Measurements from ENCODE around the gene MMP24OS. TPM values are rescaled to one million over a fixed set of nuclear protein-coding genes. Genes with fewer than 3 reads are reported as not detected.
"Not testable (repeated sequence)": the region's sequence is repeated elsewhere in the genome, so short reads cannot be mapped to it uniquely, and the experiment has no call there.

Gene MMP24OS
- total and polyA plus RNA-seq, 3 donors from 2014 or later: 16.4 to 45.9 (median 35.1) TPM

GRCh38 chr20:35257175-35257909 is 20.6 kb downstream of the MMP24OS start:
- Histone ChIP-seq H3K4me3 (no peak overlapping the region), H3K9me3 (no peaks in the 10 kb centered on the region), H3K36me3 (ENCODE audit: low read depth, missing control alignments) (no peaks in the 10 kb centered on the region), H3K4me1 (no peaks in the 10 kb centered on the region), H3K27ac (no peak overlapping the region), H3K27me3 (no peaks in the 10 kb centered on the region)
- no peak for DNase-seq
- intact Hi-C loops (cut with DNase I; ENCODE audit: low total_unique reads): no loop called here
- no peak for TF ChIP-seq POLR2A (IDR thresholded peaks at IDR 0.05)
- TF ChIP-seq, protein P1, sequence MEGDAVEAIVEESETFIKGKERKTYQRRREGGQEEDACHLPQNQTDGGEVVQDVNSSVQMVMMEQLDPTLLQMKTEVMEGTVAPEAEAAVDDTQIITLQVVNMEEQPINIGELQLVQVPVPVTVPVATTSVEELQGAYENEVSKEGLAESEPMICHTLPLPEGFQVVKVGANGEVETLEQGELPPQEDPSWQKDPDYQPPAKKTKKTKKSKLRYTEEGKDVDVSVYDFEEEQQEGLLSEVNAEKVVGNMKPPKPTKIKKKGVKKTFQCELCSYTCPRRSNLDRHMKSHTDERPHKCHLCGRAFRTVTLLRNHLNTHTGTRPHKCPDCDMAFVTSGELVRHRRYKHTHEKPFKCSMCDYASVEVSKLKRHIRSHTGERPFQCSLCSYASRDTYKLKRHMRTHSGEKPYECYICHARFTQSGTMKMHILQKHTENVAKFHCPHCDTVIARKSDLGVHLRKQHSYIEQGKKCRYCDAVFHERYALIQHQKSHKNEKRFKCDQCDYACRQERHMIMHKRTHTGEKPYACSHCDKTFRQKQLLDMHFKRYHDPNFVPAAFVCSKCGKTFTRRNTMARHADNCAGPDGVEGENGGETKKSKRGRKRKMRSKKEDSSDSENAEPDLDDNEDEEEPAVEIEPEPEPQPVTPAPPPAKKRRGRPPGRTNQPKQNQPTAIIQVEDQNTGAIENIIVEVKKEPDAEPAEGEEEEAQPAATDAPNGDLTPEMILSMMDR (IDR thresholded peaks at IDR 0.05): no peak
- WGBS, 2 donors: 38 to 57% methylated on average over 8 of the region's 8 CpGs

- Histone ChIP-seq H3K4me3 (no peak overlapping the region), H3K27ac (no peak overlapping the region), H3K9me3 (no peaks in the 10 kb centered on the region), H3K36me3 (ENCODE audit: low read depth, missing control alignments) (no peaks in the 10 kb centered on the region), H3K27me3 (no peaks in the 10 kb centered on the region), H3K4me1 (no peaks in the 10 kb centered on the region)
- TF ChIP-seq, protein P1 (IDR thresholded peaks at IDR 0.05): no peak
- no peak for TF ChIP-seq POLR2A (IDR thresholded peaks at IDR 0.05)
- intact Hi-C loops (cut with DNase I; ENCODE audit: low total_unique reads): no loop called here
- 94% methylated on average over 10 to 12 of the region's 12 CpGs for WGBS, 2 donors
- DNase-seq: no peak
Observed at GRCh38 chr20:35254448-35254999, 23.4 kb downstream of the MMP24OS start.

GRCh38 chr20:35253010-35253409 is 24.9 kb downstream of the MMP24OS start:
- intact Hi-C loops (cut with DNase I; ENCODE audit: low total_unique reads): no loop called here
- 54 to 76% methylated on average over 2 to 3 of the region's 3 CpGs for WGBS, 2 donors
- no peaks in the 10 kb centered on the region for H3K36me3 ChIP-seq (ENCODE audit: low read depth, missing control alignments)
- no peaks in the 10 kb centered on the region for H3K27me3 ChIP-seq
- H3K4me1 ChIP-seq: no peaks in the 10 kb centered on the region
- TF ChIP-seq, protein P1 (IDR thresholded peaks at IDR 0.05): no peak
- TF ChIP-seq POLR2A (IDR thresholded peaks at IDR 0.05): no peak
- H3K27ac ChIP-seq: no peak overlapping the region
- DNase-seq: no peak
- H3K9me3 ChIP-seq: no peaks in the 10 kb centered on the region
- no peak overlapping the region for H3K4me3 ChIP-seq

DNA sequence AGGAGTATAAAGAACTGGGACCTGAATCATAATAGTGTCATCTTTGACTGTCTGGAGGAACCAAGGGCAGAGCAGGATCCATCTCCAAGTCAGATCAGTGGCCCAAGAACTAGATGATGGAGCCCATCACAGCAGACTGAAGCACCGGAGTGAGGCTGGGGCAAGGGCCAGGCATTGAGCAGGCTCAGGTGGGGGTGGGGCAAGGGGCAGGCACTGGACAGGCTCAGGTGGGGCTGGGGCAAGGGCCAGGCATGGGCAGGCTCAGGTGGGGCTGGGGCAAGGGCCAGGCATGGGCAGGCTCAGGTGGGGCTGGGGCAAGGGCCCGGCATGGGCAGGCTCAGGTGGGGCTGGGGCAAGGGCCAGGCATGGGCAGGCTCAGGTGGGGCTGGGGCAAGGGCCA is 25.3 kb downstream of the MMP24OS start:
- DNase-seq; H3K9me3 ChIP-seq; H3K27me3 ChIP-seq; H3K4me3 ChIP-seq; H3K27ac ChIP-seq; H3K4me1 ChIP-seq; intact Hi-C loops (cut with DNase I; ENCODE audit: low total_unique reads); H3K36me3 ChIP-seq (ENCODE audit: low read depth, missing control alignments): not testable (repeated sequence)
- 100% methylated on average over 1 of the region's 2 CpGs; no CpG with 5 or more reads in 1 of the 2 donors for WGBS, 2 donors

DNA sequence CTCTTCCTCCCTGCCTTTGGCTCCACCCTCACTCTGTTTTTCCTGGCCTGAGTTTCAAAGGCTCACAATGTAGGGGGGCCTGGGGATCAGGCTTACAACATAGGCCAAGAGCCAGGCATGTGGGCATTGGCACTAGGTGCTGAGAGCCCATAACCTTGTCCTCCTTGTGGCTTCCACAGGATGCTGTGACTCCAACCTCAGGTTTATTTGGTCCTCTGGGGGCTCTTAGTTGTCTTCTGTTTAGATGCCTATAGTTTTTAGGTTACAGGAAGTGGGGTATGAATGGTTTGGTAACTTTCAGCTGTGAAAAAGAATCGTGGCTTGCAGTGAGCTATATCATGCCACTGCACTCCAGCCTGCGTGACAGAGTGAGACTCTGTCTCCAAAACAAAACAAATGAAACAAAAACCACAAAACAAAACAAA is 25.9 kb downstream of the MMP24OS start:
- H3K36me3 ChIP-seq (ENCODE audit: low read depth, missing control alignments): no peaks in the 10 kb centered on the region
- no peaks in the 10 kb centered on the region for H3K27me3 ChIP-seq
- intact Hi-C loops (cut with DNase I; ENCODE audit: low total_unique reads): no loop called here
- no peaks in the 10 kb centered on the region for H3K4me1 ChIP-seq
- DNase-seq: no peak
- H3K4me3 ChIP-seq: no peak overlapping the region
- no peaks in the 10 kb centered on the region for H3K9me3 ChIP-seq
- 78 to 80% methylated on average over 2 of the region's 2 CpGs for WGBS, 2 donors
- H3K27ac ChIP-seq: no peak overlapping the region
- TF ChIP-seq, protein P1 (IDR thresholded peaks at IDR 0.05): no peak
- TF ChIP-seq POLR2A (IDR thresholded peaks at IDR 0.05): no peak
